HG02763 (cell line): ENCODE measurements around the gene SLC5A5.
"Not testable (repeated sequence)": the region's sequence is repeated elsewhere in the genome, so short reads cannot be mapped to it uniquely, and the experiment has no call there.

Source experiments
- ATAC-seq: cut with Tn5 transposase; IDR thresholded peaks from one replicate; pipeline ENCODE4 v1.9.1; 2021; ENCODE audit warnings: mild to moderate bottlenecking, moderate library complexity; ENCODE audit not compliant: unreplicated experiment

SLC5A5 gene

GRCh38 chr19:17915940-17916593 is 44.3 kb downstream of the SLC5A5 start:
- ATAC-seq, result no peak

- not testable (repeated sequence) for ATAC-seq
These were observed 46.4 kb downstream of the SLC5A5 start for GRCh38 chr19:17918151-17918550.

GRCh38 chr19:17919122-17919521 is 47.4 kb downstream of the SLC5A5 start:
- not testable (repeated sequence) for ATAC-seq

- no peak for ATAC-seq
These were observed 48.8 kb downstream of the SLC5A5 start for GRCh38 chr19:17920527-17920926.

- no peak for ATAC-seq
These were observed 50.4 kb downstream of the SLC5A5 start for GRCh38 chr19:17922138-17922537.

GRCh38 chr19:17926044-17926443 is 54.3 kb downstream of the SLC5A5 start:
- no peak for ATAC-seq

- no peak for ATAC-seq
These were observed 57.3 kb downstream of the SLC5A5 start for GRCh38 chr19:17929056-17929455.

GRCh38 chr19:17931532-17932191 is 59.9 kb downstream of the SLC5A5 start:
- ATAC-seq, result no peak

GRCh38 chr19:17932485-17933338 is 61.0 kb downstream of the SLC5A5 start, which contains the start of gene CCDC124:
Gene CCDC124, plus strand, starts transcription at chr19:17933015. Its CDS starts 3,406 bp downstream, at chr19:17936421.
- ATAC-seq, result peak; percentile 80

GRCh38 chr19:17933414-17934129 is 61.8 kb downstream of the SLC5A5 start:
- no peak for ATAC-seq

GRCh38 chr19:17936379-17936778 is 64.6 kb downstream of the SLC5A5 start:
- no peak for ATAC-seq

GRCh38 chr19:17937371-17937900 is 65.7 kb downstream of the SLC5A5 start:
- no peak for ATAC-seq

GRCh38 chr19:17938092-17938845 is 66.5 kb downstream of the SLC5A5 start:
- ATAC-seq, result peak; percentile 47

GRCh38 chr19:17942181-17942580 is 70.4 kb downstream of the SLC5A5 start:
- ATAC-seq, result no peak

- no peak for ATAC-seq
These were observed 71.0 kb downstream of the SLC5A5 start for GRCh38 chr19:17942582-17943273.

GRCh38 chr19:17943274-17944221 is 71.8 kb downstream of the SLC5A5 start:
- no peak for ATAC-seq

- no peak for ATAC-seq
These were observed 72.6 kb downstream of the SLC5A5 start for GRCh38 chr19:17944301-17944700.
